Neural progenitor cell (in vitro differentiated cells): ENCODE measurements around the gene MYO18B. TPM values are rescaled to one million over a fixed set of nuclear protein-coding genes. Genes with fewer than 3 reads are reported as not detected.

Experiments used
- DNase-seq: peaks from one replicate; pipeline ENCODE4 v3.0.0-alpha.2; 2016; ENCODE audit warnings: low spot score
- H2AFZ ChIP-seq: fragments of 200-600 bp; sonication (generic); replicated peaks from 2 replicates; pipeline ENCODE4 v1.6.1; 2016; ENCODE audit warnings: antibody characterized with exemption
- H3F3A ChIP-seq: fragments of 200-600 bp; sonication (generic); 2 replicates; pipeline ENCODE4 v1.6.1; 2016; ENCODE audit warnings: antibody characterized with exemption, low read depth
- H3K27ac ChIP-seq: fragments of 200-600 bp; sonication (generic); 2 replicates; pipeline ENCODE4 v1.5.1; 2016; ENCODE audit warnings: mild to moderate bottlenecking
- H3K27me3 ChIP-seq: fragments of 200-600 bp; sonication (generic); 2 replicates; pipeline ENCODE4 v1.6.1; 2016; ENCODE audit warnings: mild to moderate bottlenecking, moderate library complexity
- H3K36me3 ChIP-seq: fragments of 200-600 bp; sonication (generic); 2 replicates; pipeline ENCODE4 v1.5.1; 2016
- H3K4me1 ChIP-seq: fragments of 200-600 bp; sonication (generic); 2 replicates; pipeline ENCODE4 v1.6.1; 2016; ENCODE audit warnings: mixed run types
- H3K4me2 ChIP-seq: fragments of 200-600 bp; sonication (generic); 2 replicates; pipeline ENCODE4 v1.6.1; 2016
- H3K4me3 ChIP-seq: fragments of 200-600 bp; sonication (generic); 2 replicates; pipeline ENCODE4 v1.5.1; 2016
- H3K79me2 ChIP-seq: fragments of 200-600 bp; sonication (generic); 2 replicates; pipeline ENCODE4 v1.6.1; 2016; ENCODE audit warnings: low read depth
- H3K9ac ChIP-seq: fragments of 200-600 bp; sonication (generic); 2 replicates; pipeline ENCODE4 v1.6.1; 2016
- H3K9me3 ChIP-seq: fragments of 200-600 bp; sonication (generic); 2 replicates; pipeline ENCODE4 v1.5.1; 2016; ENCODE audit warnings: low read depth
- H4K20me1 ChIP-seq: fragments of 200-600 bp; sonication (generic); 2 replicates; pipeline ENCODE4 v1.6.1; 2016; ENCODE audit warnings: low read depth
- H3K27ac Mint-ChIP-seq: 3 replicates; pipeline ENCODE4 v1.8.0; 2021; ENCODE audit warnings: mixed read lengths
- H3K27me3 Mint-ChIP-seq: 2 replicates; pipeline ENCODE4 v1.8.0; 2022; ENCODE audit warnings: low read depth, mild to moderate bottlenecking, inconsistent platforms, moderate library complexity, mixed read lengths; ENCODE audit not compliant: insufficient read depth
- H3K36me3 Mint-ChIP-seq: 3 replicates; pipeline ENCODE4 v1.8.0; 2021; ENCODE audit warnings: mixed read lengths
- H3K4me1 Mint-ChIP-seq: 3 replicates; pipeline ENCODE4 v1.8.0; 2021; ENCODE audit warnings: mixed read lengths
- H3K4me3 Mint-ChIP-seq: 3 replicates; pipeline ENCODE4 v1.8.0; 2021; ENCODE audit warnings: mild to moderate bottlenecking, moderate library complexity, mixed read lengths
- H3K9me3 Mint-ChIP-seq: 3 replicates; pipeline ENCODE4 v1.8.0; 2020; ENCODE audit warnings: mixed read lengths
- EZH2 ChIP-seq: fragments of 200-600 bp; sonication (generic); IDR thresholded peaks from 2 replicates; pipeline ENCODE4 v1.6.1; 2017; ENCODE audit warnings: antibody characterized with exemption, mild to moderate bottlenecking, moderate library complexity
- EZH2phosphoT487 ChIP-seq: fragments of 200-600 bp; sonication (generic); IDR thresholded peaks from 2 replicates; pipeline ENCODE4 v1.6.1; 2017; ENCODE audit warnings: antibody characterized with exemption
- total RNA-seq: library from RNA; depleted of rRNA; stranded (reverse); fragments of >200 nt; gene quantifications from 2 replicates; pipeline ENCODE4 v1.2.3, GENCODE V29; 2015; ENCODE audit warnings: low replicate concordance
- TF ChIP-seq, protein P1 (sequence below): fragments of 200-600 bp; sonication (generic); IDR thresholded peaks from 2 replicates; pipeline ENCODE4 v1.5.1; 2017; ENCODE audit warnings: antibody characterized with exemption, mild to moderate bottlenecking

Gene MYO18B
- total RNA-seq, 1 donor from 2014 or later: not detected

DNA sequence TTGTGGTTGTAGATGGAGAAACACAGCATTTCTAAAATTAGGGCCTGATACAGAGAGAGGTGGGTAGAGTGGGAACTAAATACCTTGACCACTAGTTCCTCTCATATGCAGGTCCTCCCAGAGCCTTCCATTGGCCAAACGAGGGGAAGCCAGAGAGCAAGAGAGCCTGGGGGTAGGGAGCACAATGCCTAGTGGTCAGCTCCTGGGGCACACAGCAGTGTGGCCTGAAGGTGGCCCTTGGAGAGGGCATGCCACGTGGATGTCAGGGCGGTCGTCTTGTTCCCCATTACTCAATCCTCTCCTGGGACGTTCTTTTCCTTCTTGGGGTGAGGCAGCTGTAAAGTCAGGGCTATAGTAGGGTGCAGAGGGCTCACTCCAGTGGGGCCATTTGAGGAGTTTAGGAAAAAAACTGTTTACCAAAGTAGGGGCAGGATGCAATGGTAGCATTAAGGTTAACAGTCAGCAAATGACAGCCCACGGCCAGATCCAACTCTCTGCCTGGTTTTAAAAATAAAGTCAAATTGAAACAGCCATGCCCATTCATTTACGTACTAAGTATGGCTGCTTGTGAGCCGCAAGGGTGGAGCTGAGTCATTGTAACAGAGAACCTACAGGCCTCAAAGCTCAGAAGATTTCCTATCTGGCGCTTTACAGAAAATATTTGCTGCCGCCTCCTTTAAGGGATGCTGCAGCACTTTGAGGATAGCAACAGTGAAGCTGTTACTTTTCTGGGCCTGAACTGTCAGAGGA, 7.6 kb downstream of the MYO18B start:
- Histone ChIP-seq H3K4me2 (no peak overlapping the region), H2AFZ (no peak overlapping the region), H3K4me3 (no peak overlapping the region), H3K9me3 (no peaks in the 10 kb centered on the region), H3K79me2 (no peaks in the 10 kb centered on the region), H3K27me3 (no peaks in the 10 kb centered on the region), H4K20me1 (no peaks in the 10 kb centered on the region), H3K36me3 (no peaks in the 10 kb centered on the region), H3K4me1 (no peaks in the 10 kb centered on the region), H3K9ac (no peak overlapping the region), H3K27ac (no peak overlapping the region), H3F3A (no peaks in the 10 kb centered on the region)
- TF ChIP-seq EZH2phosphoT487 (no peak), EZH2 (no peak)
- TF ChIP-seq, protein P1, sequence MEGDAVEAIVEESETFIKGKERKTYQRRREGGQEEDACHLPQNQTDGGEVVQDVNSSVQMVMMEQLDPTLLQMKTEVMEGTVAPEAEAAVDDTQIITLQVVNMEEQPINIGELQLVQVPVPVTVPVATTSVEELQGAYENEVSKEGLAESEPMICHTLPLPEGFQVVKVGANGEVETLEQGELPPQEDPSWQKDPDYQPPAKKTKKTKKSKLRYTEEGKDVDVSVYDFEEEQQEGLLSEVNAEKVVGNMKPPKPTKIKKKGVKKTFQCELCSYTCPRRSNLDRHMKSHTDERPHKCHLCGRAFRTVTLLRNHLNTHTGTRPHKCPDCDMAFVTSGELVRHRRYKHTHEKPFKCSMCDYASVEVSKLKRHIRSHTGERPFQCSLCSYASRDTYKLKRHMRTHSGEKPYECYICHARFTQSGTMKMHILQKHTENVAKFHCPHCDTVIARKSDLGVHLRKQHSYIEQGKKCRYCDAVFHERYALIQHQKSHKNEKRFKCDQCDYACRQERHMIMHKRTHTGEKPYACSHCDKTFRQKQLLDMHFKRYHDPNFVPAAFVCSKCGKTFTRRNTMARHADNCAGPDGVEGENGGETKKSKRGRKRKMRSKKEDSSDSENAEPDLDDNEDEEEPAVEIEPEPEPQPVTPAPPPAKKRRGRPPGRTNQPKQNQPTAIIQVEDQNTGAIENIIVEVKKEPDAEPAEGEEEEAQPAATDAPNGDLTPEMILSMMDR: no peak
- DNase-seq: no peak
- Mint-ChIP-seq H3K4me3 (no peak overlapping the region), H3K4me1 (peaks cover 4% of the 10 kb centered on the region), H3K27me3 (peaks cover 15% of the 10 kb centered on the region), H3K36me3 (no peaks in the 10 kb centered on the region), H3K9me3 (no peaks in the 10 kb centered on the region), H3K27ac (no peak overlapping the region)

DNA sequence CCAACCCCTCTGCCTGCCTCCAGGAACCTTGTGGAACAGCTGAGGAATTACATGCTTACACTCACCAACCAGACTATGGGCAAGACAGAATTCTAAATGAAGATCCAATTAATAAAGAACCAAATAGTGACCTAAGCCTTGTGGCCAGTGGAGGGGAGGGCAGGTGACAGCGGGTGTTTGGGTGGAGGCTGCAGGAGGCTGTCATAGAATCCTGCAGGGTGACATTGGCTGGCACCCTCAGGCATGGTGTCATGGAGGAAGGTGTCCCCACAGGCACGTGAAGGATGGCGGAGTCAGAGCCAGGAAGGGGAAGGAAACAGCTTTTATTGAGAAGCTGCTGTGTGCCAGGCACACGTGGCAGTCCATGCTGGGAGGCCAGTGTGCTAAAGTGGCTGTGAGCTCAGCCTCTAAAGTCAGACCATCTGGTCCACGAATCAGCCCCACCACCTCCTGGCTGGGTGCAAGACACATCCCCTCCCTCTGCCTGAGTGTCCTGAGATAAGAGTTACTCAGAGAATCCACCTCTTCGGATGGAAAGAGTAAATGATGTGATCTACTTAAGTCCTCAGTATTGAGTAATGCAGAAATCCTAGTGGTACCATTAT, 8.7 kb downstream of the MYO18B start:
- Histone ChIP-seq H3K36me3 (no peaks in the 10 kb centered on the region), H3K9ac (no peak overlapping the region), H2AFZ (no peak overlapping the region), H3K27me3 (no peaks in the 10 kb centered on the region), H3K9me3 (no peaks in the 10 kb centered on the region), H3K4me2 (no peak overlapping the region), H3K27ac (no peak overlapping the region), H3K4me1 (no peaks in the 10 kb centered on the region), H3F3A (no peaks in the 10 kb centered on the region), H4K20me1 (no peaks in the 10 kb centered on the region), H3K4me3 (no peak overlapping the region), H3K79me2 (no peaks in the 10 kb centered on the region)
- H3K4me3 Mint-ChIP-seq: no peak overlapping the region
- H3K27me3 Mint-ChIP-seq: peaks cover 11% of the 10 kb centered on the region
- no peak for DNase-seq
- H3K9me3 Mint-ChIP-seq: peaks cover 2% of the 10 kb centered on the region
- no peaks in the 10 kb centered on the region for H3K36me3 Mint-ChIP-seq
- H3K27ac Mint-ChIP-seq: peak overlapping the region; percentile 64
- TF ChIP-seq, protein P1: no peak
- TF ChIP-seq EZH2phosphoT487 (no peak), EZH2 (no peak)
- peaks cover under 1% of the 10 kb centered on the region for H3K4me1 Mint-ChIP-seq

DNA sequence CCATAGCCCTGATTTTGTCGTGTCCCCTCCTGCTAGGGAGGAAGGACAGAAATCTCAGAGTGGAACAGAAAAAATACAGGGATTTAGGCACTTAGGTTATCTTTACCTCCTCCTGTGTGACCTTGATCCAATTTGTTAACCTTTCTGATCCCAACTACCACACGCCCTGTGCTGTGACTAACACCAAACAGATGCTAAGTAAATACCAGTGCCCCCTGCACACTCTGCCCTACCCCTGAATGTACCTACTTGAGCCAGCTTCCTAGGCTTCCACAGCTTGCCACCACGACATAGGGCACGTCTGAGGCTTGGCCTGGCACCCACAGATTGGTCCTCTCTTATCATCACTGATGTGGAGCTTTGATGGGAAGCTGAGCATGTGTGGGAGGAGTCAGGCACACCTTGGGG, 9.2 kb downstream of the MYO18B start:
- Mint-ChIP-seq H3K4me3 (peak overlapping the region; percentile 19), H3K4me1 (no peaks in the 10 kb centered on the region), H3K27ac (no peak overlapping the region), H3K27me3 (peaks cover 13% of the 10 kb centered on the region), H3K36me3 (no peaks in the 10 kb centered on the region), H3K9me3 (peaks cover 3% of the 10 kb centered on the region)
- H3K27me3 ChIP-seq: no peaks in the 10 kb centered on the region
- H3K27ac ChIP-seq: no peak overlapping the region
- no peaks in the 10 kb centered on the region for H3K9me3 ChIP-seq
- H3K4me2 ChIP-seq: no peak overlapping the region
- no peak overlapping the region for H3K4me3 ChIP-seq
- no peaks in the 10 kb centered on the region for H3K36me3 ChIP-seq
- no peaks in the 10 kb centered on the region for H3F3A ChIP-seq
- H3K9ac ChIP-seq: no peak overlapping the region
- H3K79me2 ChIP-seq: no peaks in the 10 kb centered on the region
- no peaks in the 10 kb centered on the region for H4K20me1 ChIP-seq
- no peak for TF ChIP-seq EZH2
- TF ChIP-seq, protein P1: no peak
- no peak for TF ChIP-seq EZH2phosphoT487
- no peak overlapping the region for H2AFZ ChIP-seq
- H3K4me1 ChIP-seq: no peaks in the 10 kb centered on the region
- DNase-seq: no peak
